Subcutaneous abdominal adipose tissue (tissue), 5 donors: ENCODE results near the gene RIN3.

Experiments
- H3K27ac ChIP-seq: one replicate; pipeline ENCODE4 v1.7.0; 2013; ENCODE audit warnings: low read depth, mild to moderate bottlenecking, inconsistent platforms, low read length, moderate library complexity
- H3K27me3 ChIP-seq, 5 donors: one replicate each; pipeline ENCODE4 v1.7.0; 2013; ENCODE audit warnings: low read length in 5 of 5, inconsistent platforms in 1 of 5; ENCODE audit not compliant: control insufficient read depth in 5 of 5, insufficient read depth in 4 of 5
- H3K36me3 ChIP-seq, 5 donors: one replicate each; pipeline ENCODE4 v1.7.0; 2013; ENCODE audit warnings: low read length in 5 of 5; ENCODE audit not compliant: control insufficient read depth in 5 of 5, insufficient read depth in 5 of 5
- H3K4me1 ChIP-seq, 5 donors: one replicate each; pipeline ENCODE4 v1.7.0; 2013; ENCODE audit warnings: low read length in 5 of 5, mild to moderate bottlenecking in 3 of 5, moderate library complexity in 1 of 5; ENCODE audit not compliant: control insufficient read depth in 5 of 5, insufficient read depth in 5 of 5
- H3K4me3 ChIP-seq, 5 donors: one replicate each; pipeline ENCODE4 v1.7.0; 2013; ENCODE audit warnings: low read length in 5 of 5, low read depth in 1 of 5
- H3K9ac ChIP-seq, 5 donors: one replicate each; pipeline ENCODE4 v1.7.0; 2013; ENCODE audit warnings: low read length in 5 of 5, mild to moderate bottlenecking in 4 of 5, moderate library complexity in 3 of 5
- H3K9me3 ChIP-seq, 5 donors: one replicate each; pipeline ENCODE4 v1.7.0; 2013; ENCODE audit warnings: low read length in 5 of 5; ENCODE audit not compliant: control insufficient read depth in 5 of 5
- donor health status: healthy.
- donor health status: healthy.
- donor health status: healthy.
- donor health status: healthy.
- donor health status: healthy.

RIN3 gene

DNA sequence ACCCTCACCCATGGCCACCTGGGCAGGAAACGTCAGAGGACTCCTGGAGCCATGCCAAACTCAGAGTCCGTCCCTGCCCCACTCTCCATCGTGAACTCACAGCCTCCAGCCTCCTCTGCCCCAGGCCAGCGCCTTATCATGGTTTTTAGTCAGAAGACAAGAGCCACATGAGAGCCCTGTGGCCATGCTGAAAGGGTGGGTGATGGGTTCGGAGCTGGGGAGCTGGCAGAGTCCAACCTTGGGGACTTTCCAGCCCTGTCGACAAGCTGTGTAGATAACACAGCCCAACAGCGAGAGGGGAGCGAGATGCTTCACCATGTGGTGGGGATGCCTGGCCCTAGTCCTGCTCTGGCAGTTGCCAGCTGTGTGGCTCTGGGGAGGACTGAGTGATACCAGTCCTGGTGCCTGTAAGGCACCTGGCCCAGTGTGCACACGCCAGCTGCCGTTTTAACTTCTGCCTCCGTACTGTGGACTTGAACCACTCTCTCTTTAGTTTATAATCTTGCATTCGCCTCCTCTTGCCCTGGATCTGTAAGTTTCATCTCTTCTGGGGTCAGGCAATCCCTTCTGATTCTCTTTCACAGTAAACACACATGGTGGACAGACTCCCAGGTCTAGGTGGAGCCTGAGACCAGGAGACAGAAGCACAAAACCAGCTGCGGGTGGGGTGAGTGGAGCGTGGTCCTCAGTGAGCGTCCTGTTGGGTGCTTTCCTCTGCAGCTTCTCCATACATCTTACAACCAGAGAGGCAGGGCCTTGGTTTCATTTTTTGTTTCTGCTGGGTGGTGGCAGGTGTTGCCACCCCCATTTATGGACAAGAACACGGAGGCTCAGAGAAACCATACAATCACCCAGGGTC is 55.3 kb downstream of the RIN3 start:
- no peak overlapping the region for H3K4me3 ChIP-seq
- H3K27me3 ChIP-seq = peaks cover 0 to 2% (median 0%) of the 10 kb centered on the region in 5 donors
- no peak overlapping the region for H3K27ac ChIP-seq
- H3K9me3 ChIP-seq = peaks cover 3 to 16% (median 9%) of the 10 kb centered on the region in 5 donors
- peaks cover 0 to 15% (median 9%) of the 10 kb centered on the region in 5 donors for H3K4me1 ChIP-seq
- peaks cover 0 to 43% (median 22%) of the 10 kb centered on the region in 5 donors for H3K36me3 ChIP-seq
- H3K9ac ChIP-seq = no peak overlapping the region

DNA sequence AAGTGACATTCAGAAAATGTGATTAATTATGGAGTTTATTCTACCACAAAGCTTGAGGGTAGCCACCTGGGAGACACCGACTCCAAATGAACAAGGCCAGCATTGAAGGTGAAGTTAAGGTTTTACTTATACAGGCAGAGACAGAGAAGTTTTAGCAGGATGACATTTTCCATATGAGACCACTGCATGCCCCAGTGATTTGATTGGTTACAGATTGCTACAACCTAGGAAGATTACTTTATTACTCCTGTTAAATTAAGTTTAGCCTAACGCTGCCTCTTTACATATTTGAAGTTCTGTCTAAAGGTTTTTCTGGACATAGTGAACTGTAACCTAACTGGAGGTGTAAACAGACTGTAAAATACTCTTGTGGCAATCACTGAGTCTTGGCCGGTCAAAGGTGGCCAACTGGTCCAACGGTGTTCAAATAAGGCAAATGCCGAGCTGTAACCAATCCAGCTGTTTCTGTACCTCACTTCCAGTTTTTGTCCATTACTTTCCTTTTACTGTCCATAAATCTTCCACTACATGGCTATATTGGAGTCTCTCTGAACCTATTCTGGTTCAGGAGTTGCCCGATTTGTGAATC is 57.2 kb downstream of the RIN3 start:
- Histone ChIP-seq H3K4me1 (no peaks in the 10 kb centered on the region), H3K27me3 (peaks cover 0 to 2% (median 0%) of the 10 kb centered on the region in 5 donors), H3K4me3 (no peak overlapping the region), H3K9me3 (peaks cover 3 to 16% (median 9%) of the 10 kb centered on the region in 5 donors), H3K27ac (no peak overlapping the region), H3K9ac (no peak overlapping the region), H3K36me3 (peaks cover 0 to 41% (median 21%) of the 10 kb centered on the region in 5 donors)

DNA sequence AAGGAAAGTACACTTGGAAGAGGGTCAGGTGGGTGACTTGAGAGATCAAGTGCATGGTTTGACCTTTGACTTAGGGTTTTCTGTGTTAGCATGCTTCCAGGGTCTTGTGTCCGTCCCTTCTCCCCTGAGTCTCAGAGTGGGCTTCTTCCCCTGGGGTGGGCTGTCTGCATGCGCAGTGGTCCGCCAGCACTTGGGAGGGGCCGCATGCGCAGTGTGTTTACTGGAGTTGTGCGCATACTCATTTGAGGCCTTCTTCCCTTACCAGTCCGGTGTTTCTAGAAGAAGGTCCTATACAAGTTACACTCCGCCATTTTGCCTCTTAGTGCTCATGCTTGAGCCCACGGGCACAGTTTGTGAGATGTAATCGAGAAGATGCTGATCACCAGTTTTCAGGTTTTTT is 58.5 kb downstream of the RIN3 start:
- Histone ChIP-seq H3K4me3 (no peak overlapping the region), H3K9ac (no peak overlapping the region), H3K4me1 (no peaks in the 10 kb centered on the region), H3K36me3 (peaks cover 0 to 34% (median 16%) of the 10 kb centered on the region in 5 donors), H3K27ac (no peak overlapping the region), H3K9me3 (peaks cover 3 to 5% (median 5%) of the 10 kb centered on the region in 5 donors), H3K27me3 (peaks cover 0 to 2% (median 0%) of the 10 kb centered on the region in 5 donors)

DNA sequence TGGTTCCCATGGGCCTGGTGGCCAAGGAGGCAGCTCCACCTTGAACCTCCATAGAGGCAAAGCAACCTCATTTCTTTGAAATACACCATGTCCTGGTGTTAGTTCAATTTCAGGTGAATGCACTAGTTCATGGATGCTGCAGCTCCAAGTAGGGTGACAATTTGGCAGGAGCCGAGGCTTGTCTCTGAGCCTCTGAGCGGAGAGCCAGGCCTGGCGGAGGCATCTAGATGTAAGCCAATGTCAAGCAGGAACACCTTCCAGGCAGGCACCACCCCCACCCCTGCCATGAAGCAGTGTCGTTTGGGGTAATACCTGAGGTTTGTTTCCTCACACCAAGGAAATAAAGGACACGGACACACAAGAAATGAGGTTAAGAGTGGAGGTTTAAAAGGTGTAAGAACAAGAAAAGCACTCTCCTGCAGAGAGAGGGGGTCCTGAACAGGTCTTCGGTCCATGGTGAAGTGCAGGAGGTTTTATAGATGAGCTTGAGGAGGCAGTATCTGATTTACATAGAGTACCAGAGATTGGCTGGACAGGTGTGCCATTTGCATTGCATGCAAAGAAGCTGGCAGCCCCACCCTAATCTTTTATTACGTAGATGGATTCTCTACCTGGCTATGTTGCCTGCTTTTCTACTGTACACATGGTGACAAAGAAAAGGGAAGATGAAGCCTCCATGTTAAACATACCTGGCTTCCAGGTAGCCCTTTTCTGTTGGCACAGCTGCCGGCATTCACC is 60.3 kb downstream of the RIN3 start:
- Histone ChIP-seq H3K36me3 (peaks cover 0 to 37% (median 21%) of the 10 kb centered on the region in 5 donors), H3K4me1 (no peaks in the 10 kb centered on the region), H3K9ac (no peak overlapping the region), H3K9me3 (no peaks in the 10 kb centered on the region), H3K4me3 (no peak overlapping the region), H3K27me3 (no peaks in the 10 kb centered on the region), H3K27ac (no peak overlapping the region)

DNA sequence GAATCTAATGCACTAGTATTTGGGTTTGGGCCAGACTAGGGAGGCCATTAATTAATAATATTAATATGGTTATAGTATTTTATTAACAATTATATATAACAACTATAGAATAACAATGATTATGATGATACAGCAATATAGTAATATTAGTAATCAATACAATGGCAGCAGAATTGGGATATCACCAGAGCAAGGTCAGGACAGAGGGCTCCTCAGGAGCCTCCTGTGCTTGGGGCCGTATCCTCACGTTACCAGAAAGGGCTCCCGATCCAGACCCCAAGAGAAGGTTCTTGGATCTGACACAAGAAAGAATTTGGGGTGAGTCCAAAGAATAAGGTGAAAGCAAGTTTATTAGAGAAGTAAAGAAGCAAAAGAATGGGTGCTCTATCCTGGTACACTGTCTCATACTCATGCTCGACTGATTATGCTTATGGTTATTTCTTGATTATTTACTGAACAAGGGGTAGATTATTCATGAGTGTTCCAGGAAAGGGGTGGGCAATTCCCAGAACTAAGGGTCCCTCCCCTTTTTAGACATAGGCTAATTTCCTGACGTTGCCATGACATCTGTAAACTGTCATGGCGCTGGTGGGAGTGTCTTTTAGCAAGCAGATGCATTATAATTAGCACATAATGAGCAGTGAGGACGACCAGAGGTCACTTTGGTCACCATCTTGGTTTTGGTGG is 61.6 kb downstream of the RIN3 start:
- Histone ChIP-seq H3K4me3 (no peak overlapping the region), H3K9ac (no peak overlapping the region), H3K27ac (no peak overlapping the region), H3K27me3 (no peaks in the 10 kb centered on the region), H3K4me1 (no peaks in the 10 kb centered on the region), H3K9me3 (no peaks in the 10 kb centered on the region), H3K36me3 (peaks cover 0 to 43% (median 24%) of the 10 kb centered on the region in 5 donors)

DNA sequence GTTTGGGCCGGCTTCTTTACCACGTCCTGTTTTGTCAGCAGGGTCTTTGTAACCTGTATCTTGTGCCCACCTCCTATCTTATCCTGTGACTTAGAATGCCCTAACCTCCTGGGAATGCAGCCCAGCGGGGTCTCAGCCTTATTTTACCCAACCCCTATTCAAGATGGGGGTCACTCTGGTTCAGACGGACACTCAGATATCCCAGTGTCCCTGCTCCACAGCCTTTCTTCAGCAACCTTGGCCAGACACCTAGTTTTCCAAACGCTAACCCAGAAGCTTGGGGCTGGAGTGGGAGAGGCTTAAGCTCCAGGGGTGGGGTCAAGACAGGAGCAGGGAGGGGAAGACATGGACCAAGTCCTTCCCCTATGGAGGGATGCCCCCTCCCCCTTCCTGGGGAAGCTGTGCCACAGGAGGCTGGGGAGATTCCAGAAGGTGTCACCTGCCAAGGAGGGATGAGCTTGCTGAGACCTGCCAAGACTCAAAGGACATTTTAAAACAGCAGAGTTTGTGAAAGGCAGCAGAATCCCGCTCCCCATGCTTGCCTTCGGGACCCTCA is 62.2 kb downstream of the RIN3 start:
- Histone ChIP-seq H3K27me3 (no peaks in the 10 kb centered on the region), H3K4me3 (no peak overlapping the region), H3K27ac (no peak overlapping the region), H3K36me3 (peaks cover 0 to 48% (median 28%) of the 10 kb centered on the region in 5 donors), H3K9me3 (no peaks in the 10 kb centered on the region), H3K4me1 (no peaks in the 10 kb centered on the region), H3K9ac (no peak overlapping the region)

DNA sequence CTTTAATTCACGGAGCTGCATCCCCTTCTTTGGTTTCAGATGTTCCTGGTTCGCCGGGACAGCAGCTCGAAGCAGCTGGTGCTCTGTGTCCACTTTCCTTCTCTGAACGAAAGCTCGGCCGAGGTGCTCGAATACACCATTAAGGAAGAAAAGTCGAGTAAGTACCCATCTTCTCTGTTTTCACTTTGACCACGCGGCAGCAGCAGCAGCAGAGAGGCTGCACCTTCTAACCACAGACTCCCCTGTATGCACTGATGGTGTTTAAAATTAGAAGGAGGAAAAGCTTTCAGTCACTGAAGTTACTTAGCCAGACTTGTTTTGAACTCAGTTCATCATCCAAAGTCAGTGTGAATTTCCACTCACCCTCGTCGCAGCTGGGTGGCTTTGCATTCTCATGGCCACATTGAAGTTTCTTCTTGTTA is 63.8 kb downstream of the RIN3 start:
- Histone ChIP-seq H3K9me3 (no peaks in the 10 kb centered on the region), H3K36me3 (peaks cover 0 to 48% (median 31%) of the 10 kb centered on the region in 5 donors), H3K9ac (no peak overlapping the region), H3K4me1 (no peaks in the 10 kb centered on the region), H3K27me3 (no peaks in the 10 kb centered on the region), H3K4me3 (no peak overlapping the region), H3K27ac (no peak overlapping the region)

DNA sequence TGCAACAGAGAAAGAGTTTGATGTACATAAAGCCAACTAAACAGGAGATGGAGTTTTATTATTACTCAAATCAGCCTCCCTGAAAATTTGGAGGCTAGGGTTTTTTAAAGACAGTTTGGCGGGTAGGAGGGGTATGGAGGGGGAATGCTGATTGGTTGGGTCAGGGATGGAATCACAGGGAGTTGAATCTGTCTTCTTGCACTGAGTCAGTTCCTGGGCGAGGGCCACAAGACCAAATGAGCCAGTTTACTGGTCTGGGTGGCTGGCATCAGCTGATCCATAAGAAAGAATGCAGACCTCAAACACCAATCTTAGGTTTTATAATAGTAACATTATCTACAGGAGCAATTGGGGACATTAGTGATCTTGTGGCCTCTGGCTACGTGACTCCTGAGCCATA is 64.9 kb downstream of the RIN3 start:
- H3K36me3 ChIP-seq = peaks cover 0 to 53% (median 38%) of the 10 kb centered on the region in 5 donors
- H3K9ac ChIP-seq = no peak overlapping the region
- no peaks in the 10 kb centered on the region for H3K4me1 ChIP-seq
- H3K27ac ChIP-seq = no peak overlapping the region
- no peaks in the 10 kb centered on the region for H3K9me3 ChIP-seq
- no peak overlapping the region for H3K4me3 ChIP-seq
- H3K27me3 ChIP-seq = no peaks in the 10 kb centered on the region

DNA sequence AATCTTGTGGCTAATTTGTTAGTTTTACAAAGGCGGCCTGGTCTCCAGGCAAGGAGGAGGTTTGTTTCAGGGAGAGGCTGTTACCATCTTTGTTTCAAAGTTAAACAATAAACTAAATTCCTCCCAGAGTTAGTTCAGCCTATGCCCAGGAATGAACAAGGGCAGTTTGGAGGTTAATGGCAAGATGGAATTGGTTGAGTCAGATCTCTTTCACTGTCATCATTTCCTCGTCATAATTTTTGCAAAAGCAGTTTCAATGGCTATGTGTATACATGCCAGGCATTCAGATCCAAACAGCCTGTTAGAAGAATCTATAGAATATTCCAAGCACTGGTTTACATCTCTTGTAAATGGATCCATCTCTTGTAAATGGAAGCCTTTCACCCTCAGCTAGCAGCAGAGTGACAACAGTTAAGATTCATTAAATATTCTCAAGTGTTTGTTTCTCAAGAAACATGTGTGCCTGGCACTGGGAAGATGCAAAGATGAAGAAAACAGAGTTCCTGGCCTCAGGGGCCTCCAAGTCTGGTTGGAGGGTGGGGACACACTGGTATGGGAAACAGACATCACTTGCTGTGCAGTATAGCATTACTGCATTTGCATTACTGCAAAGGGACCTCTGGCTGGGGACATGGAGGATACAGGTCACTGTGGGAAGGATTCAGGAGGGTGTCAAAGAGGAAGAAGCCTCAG is 65.8 kb downstream of the RIN3 start:
- Histone ChIP-seq H3K27me3 (no peaks in the 10 kb centered on the region), H3K4me1 (no peaks in the 10 kb centered on the region), H3K9ac (no peak overlapping the region), H3K27ac (no peak overlapping the region), H3K36me3 (peaks cover 0 to 53% (median 38%) of the 10 kb centered on the region in 5 donors), H3K9me3 (no peaks in the 10 kb centered on the region), H3K4me3 (no peak overlapping the region)
